DOHH2 (cell line): Measurements from ENCODE around the gene SNAPC2.
"Not testable (repeated sequence)": the region's sequence is repeated elsewhere in the genome, so short reads cannot be mapped to it uniquely, and the experiment has no call there.

Experiments used
- H3F3A ChIP-seq: fragments of 200-600 bp; sonication (generic), shearing (Covaris generic); 2 replicates; pipeline ENCODE4 v1.6.0; 2016; ENCODE audit warnings: antibody characterized with exemption, mild to moderate bottlenecking; ENCODE audit not compliant: control insufficient read depth, insufficient read depth
- H3K27ac ChIP-seq: fragments of 200-600 bp; sonication (generic); 2 replicates; pipeline ENCODE4 v1.5.1; 2014; ENCODE audit warnings: low read depth, mild to moderate bottlenecking, low read length, moderate library complexity
- H3K27me3 ChIP-seq: fragments of 200-600 bp; sonication (generic); 2 replicates; pipeline ENCODE4 v1.6.1; 2014; ENCODE audit warnings: mild to moderate bottlenecking, low read length, mixed read lengths; ENCODE audit not compliant: control insufficient read depth
- H3K36me3 ChIP-seq: fragments of 200-600 bp; sonication (generic); 2 replicates; pipeline ENCODE4 v1.6.1; 2014; ENCODE audit warnings: mild to moderate bottlenecking, low read length, moderate library complexity, mixed read lengths; ENCODE audit not compliant: control insufficient read depth
- H3K4me1 ChIP-seq: fragments of 200-600 bp; sonication (generic); 2 replicates; pipeline ENCODE4 v1.6.1; 2014; ENCODE audit warnings: mild to moderate bottlenecking, low read length, mixed read lengths; ENCODE audit not compliant: control insufficient read depth
- H3K4me2 ChIP-seq: fragments of 200-600 bp; sonication (generic); 2 replicates; pipeline ENCODE4 v1.6.0; 2014; ENCODE audit warnings: mild to moderate bottlenecking, low read length, moderate library complexity
- H3K4me3 ChIP-seq: fragments of 200-600 bp; sonication (generic); 2 replicates; pipeline ENCODE4 v1.5.1; 2014; ENCODE audit warnings: mild to moderate bottlenecking, low read length, mixed read lengths
- H3K79me2 ChIP-seq: fragments of 200-600 bp; sonication (generic); 2 replicates; pipeline ENCODE4 v1.6.1; 2014; ENCODE audit warnings: mild to moderate bottlenecking, low read length, mixed read lengths; ENCODE audit not compliant: control insufficient read depth
- H3K9me2 ChIP-seq: fragments of 200-600 bp; sonication (generic); replicated peaks from 2 replicates; pipeline ENCODE4 v1.6.1; 2014; ENCODE audit warnings: mild to moderate bottlenecking, low read length, mixed read lengths; ENCODE audit not compliant: control insufficient read depth
- H3K9me3 ChIP-seq: fragments of 200-600 bp; sonication (generic); 2 replicates; pipeline ENCODE4 v1.6.1; 2014; ENCODE audit warnings: antibody characterized with exemption, low read length, mixed read lengths; ENCODE audit not compliant: control insufficient read depth, insufficient read depth
- H4K20me1 ChIP-seq: fragments of 200-600 bp; sonication (generic); 2 replicates; pipeline ENCODE4 v1.6.0; 2014; ENCODE audit warnings: low read depth, mild to moderate bottlenecking, antibody characterized with exemption, low read length, moderate library complexity; ENCODE audit not compliant: control insufficient read depth, insufficient read depth
- EZH2phosphoT487 ChIP-seq: fragments of 200-600 bp; sonication (generic); IDR thresholded peaks from 2 replicates; pipeline ENCODE4 v1.6.1; 2017; ENCODE audit warnings: borderline replicate concordance, mild to moderate bottlenecking, antibody characterized with exemption, low read length, moderate library complexity, mixed read lengths
- TF ChIP-seq, protein P1 (sequence below): fragments of 200-600 bp; sonication (generic); IDR thresholded peaks from one replicate; pipeline ENCODE4 v1.5.1; 2014; ENCODE audit warnings: antibody characterized with exemption, mild to moderate bottlenecking, low read depth, low read length; ENCODE audit not compliant: poor library complexity, severe bottlenecking

The SNAPC2 gene

DNA sequence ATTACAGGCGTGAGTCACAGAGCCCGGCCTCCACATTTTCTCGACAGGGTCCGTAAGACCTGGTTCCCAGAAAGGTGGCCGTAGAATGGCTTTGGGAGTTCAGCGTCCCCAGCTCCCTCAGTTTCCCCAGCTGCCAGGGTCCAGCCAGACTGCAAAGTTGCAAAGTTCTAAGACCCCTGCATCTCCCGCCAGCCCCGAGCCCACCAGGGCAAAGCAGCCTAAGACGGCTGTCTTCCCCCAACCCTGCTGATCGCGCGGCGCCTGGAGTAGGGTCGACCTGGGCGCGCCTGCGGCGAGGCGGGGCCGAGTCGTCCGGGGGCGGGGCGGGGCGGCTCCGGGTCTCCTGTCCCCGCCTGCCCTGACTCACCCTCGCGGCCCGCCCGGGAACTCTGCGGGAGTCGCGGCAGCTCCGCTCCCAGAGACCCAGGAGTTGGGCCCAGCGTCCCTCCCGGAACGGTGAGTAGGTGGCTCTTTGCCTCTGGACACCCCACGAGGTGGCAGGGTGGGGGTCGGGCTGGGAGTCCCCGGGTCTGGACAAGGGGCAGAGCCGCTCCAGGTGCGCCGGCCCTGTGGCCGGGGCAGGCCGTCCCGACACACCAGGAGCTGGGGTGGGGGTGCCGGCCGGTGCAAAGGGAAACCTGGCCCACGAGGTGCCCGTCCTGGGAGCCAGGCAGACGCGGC is 31.9 kb upstream of the SNAPC2 start, which contains the start of gene LRRC8E:
LRRC8E (plus strand) TSS at position 366 of the 681 bp plus-strand sequence. CDS start 7,094 bp downstream, outside the sequence.
- H3K9me2 ChIP-seq, result no peaks in the 10 kb centered on the region
- no peak within 1 kb of the TSS for H3K27ac ChIP-seq
- H4K20me1 ChIP-seq, result no peaks in the 10 kb centered on the region
- no peak within 1 kb of the TSS for H3K4me3 ChIP-seq
- TF ChIP-seq, protein P1, sequence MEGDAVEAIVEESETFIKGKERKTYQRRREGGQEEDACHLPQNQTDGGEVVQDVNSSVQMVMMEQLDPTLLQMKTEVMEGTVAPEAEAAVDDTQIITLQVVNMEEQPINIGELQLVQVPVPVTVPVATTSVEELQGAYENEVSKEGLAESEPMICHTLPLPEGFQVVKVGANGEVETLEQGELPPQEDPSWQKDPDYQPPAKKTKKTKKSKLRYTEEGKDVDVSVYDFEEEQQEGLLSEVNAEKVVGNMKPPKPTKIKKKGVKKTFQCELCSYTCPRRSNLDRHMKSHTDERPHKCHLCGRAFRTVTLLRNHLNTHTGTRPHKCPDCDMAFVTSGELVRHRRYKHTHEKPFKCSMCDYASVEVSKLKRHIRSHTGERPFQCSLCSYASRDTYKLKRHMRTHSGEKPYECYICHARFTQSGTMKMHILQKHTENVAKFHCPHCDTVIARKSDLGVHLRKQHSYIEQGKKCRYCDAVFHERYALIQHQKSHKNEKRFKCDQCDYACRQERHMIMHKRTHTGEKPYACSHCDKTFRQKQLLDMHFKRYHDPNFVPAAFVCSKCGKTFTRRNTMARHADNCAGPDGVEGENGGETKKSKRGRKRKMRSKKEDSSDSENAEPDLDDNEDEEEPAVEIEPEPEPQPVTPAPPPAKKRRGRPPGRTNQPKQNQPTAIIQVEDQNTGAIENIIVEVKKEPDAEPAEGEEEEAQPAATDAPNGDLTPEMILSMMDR, result no peak
- no peak for TF ChIP-seq EZH2phosphoT487
- no peak within 1 kb of the TSS for H3K4me2 ChIP-seq
- H3K9me3 ChIP-seq, result no peaks in the 10 kb centered on the region
- no peaks in the 10 kb centered on the region for H3K36me3 ChIP-seq
- peaks cover 13% of the 10 kb centered on the region for H3K27me3 ChIP-seq
- H3K4me1 ChIP-seq, result no peaks in the 10 kb centered on the region
- H3F3A ChIP-seq, result no peaks in the 10 kb centered on the region
- H3K79me2 ChIP-seq, result no peaks in the 10 kb centered on the region

DNA sequence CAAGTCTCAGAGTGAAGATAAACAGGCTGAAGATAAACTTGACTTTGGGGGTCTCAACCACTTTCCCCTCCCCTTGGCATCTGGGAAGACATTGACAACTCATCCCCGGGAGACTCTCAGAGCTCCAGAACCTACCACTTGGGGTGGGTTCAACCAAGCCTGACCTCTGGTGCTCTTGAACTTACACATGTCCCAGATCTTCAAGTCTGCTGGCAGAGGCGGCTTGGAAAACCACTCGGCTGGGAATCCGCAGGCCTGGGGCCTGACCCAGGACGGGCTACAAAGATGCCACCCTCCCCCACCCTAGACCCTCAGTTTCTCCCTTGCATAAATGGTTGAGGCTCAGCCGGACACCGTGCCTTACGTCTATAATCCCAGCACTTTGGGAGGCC is 31.3 kb upstream of the SNAPC2 start:
- TF ChIP-seq, protein P1, result no peak
- TF ChIP-seq EZH2phosphoT487, result no peak
- Histone ChIP-seq H3K9me2 (no peaks in the 10 kb centered on the region), H3K4me2 (no peak overlapping the region), H3K4me3 (no peak overlapping the region), H3K79me2 (no peaks in the 10 kb centered on the region), H3F3A (no peaks in the 10 kb centered on the region), H4K20me1 (no peaks in the 10 kb centered on the region), H3K4me1 (no peaks in the 10 kb centered on the region), H3K9me3 (no peaks in the 10 kb centered on the region), H3K27ac (no peak overlapping the region), H3K27me3 (peaks cover 13% of the 10 kb centered on the region), H3K36me3 (no peaks in the 10 kb centered on the region)

DNA sequence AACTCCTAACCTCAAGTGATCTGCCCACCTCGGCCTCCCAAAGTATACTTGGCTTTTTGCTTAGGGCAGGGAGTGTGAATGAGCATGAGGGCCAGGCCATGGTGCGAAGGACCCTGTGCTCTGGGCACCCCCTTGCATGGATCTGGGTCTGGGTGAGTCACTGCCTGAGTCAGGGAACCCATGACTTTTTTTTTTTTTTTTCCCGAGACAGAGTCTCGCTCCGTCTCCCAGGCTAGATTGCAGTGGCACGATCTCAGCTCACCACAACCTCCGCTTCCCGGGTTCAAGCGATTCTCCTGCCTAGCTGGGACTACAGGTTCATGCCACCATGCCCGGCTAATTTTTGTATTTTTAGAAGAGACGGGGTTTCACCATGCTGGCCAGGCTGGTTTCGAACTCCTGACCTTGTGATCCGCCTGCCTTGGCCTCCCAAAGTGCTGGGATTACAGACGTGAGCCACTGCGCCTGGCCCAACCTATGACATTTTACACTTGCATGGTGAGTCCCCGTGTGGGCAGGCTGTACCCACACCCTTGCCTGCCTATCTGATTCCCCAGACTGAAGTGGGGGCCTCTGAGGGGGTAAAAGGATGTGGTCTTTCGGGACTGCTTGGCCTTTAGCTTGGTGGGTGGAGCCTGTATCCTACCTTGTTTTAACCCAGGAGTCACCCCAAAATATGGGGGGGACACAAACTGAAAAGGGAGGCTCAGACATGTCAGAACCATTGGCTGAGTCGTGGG is 26.6 kb upstream of the SNAPC2 start:
- H3K27me3 ChIP-seq, H3K79me2 ChIP-seq, H3F3A ChIP-seq, H3K4me3 ChIP-seq, H3K36me3 ChIP-seq, H4K20me1 ChIP-seq, H3K9me2 ChIP-seq, H3K4me1 ChIP-seq, H3K27ac ChIP-seq, H3K4me2 ChIP-seq, H3K9me3 ChIP-seq: not testable (repeated sequence)

DNA sequence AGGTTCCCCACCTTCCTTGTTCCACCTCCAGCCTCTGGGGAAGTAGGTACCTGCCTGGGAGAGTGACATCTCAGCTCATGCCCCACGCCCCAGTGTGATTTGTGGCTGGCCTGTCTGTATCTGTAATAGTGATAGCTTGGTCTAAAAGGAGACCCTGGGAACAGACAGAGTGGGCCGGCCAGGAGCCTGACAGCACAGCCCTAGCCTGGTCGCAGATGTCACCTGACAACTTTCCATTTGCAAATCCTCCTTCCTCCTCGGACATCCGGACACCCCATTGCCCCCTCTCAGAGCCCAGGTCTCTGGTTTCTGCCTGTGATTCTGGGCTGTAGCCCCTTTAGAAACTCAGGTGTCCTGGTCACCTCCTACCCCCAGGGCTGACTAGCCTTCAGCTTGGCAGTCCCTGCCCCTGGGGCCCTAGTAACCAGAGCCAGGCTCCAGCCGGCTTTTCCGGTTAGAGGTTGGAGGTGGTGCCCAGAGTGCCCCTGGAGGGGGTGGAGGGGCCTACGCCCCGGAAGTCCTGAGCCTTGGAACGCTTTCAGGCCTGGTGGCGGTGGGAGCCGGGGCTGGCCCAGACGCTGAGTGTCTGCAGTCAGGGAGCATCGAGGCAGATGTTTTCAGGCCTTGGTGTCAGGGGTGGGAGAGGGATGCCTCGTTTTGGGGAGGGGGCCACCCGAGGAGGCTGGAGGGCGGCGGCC is 25.4 kb upstream of the SNAPC2 start:
- H3K9me3 ChIP-seq, result no peaks in the 10 kb centered on the region
- H3K36me3 ChIP-seq, result no peaks in the 10 kb centered on the region
- H4K20me1 ChIP-seq, result no peaks in the 10 kb centered on the region
- TF ChIP-seq EZH2phosphoT487, result no peak
- TF ChIP-seq, protein P1, result no peak
- no peaks in the 10 kb centered on the region for H3K27me3 ChIP-seq
- no peaks in the 10 kb centered on the region for H3F3A ChIP-seq
- H3K27ac ChIP-seq, result no peak overlapping the region
- H3K9me2 ChIP-seq, result no peaks in the 10 kb centered on the region
- no peak overlapping the region for H3K4me3 ChIP-seq
- H3K4me2 ChIP-seq, result no peak overlapping the region
- H3K4me1 ChIP-seq, result peaks cover 3% of the 10 kb centered on the region; the same call in 1 of the 2 replicates
- no peaks in the 10 kb centered on the region for H3K79me2 ChIP-seq
